B cell (primary cell): ENCODE measurements around the gene AUTS2. TPM values are rescaled to one million over a fixed set of nuclear protein-coding genes. Genes with fewer than 3 reads are reported as not detected.

Source experiments
- ATAC-seq: fragments of 200-7000 bp; cut with Tn5 transposase; one replicate; pipeline ENCODE4 v1.10.0; 2021; ENCODE audit warnings: low read depth, mild to moderate bottlenecking, moderate number of reproducible peaks, moderate library complexity
- CTCF ChIA-PET: fragments of 350-600 bp; sonication (Branson Sonifier 250); formaldehyde crosslinking; loops from one replicate; lab custom pipeline; 2021; ENCODE audit warnings: antibody characterized with exemption, inconsistent platforms; lab: Charles Lee
- POLR2A ChIA-PET: fragments of 350-600 bp; sonication (Branson Sonifier 250); formaldehyde crosslinking; loops from one replicate; lab custom pipeline; 2021; ENCODE audit warnings: antibody characterized with exemption; lab: Charles Lee
- DNase-seq: peaks from one replicate; pipeline ENCODE4 v3.0.0; 2013
- H2AFZ ChIP-seq: 2 replicates; pipeline ENCODE4 v1.6.1; 2012; ENCODE audit warnings: mild to moderate bottlenecking, low read depth, low read length; ENCODE audit not compliant: insufficient read depth, poor library complexity, severe bottlenecking
- H3K27ac ChIP-seq, 2 donors: 1 replicate in 1 of 2; 2 replicates in 1 of 2; pipeline ENCODE4 v1.5.1; 2012 to 2013; ENCODE audit warnings: low read length in 2 of 2, mild to moderate bottlenecking in 2 of 2, moderate library complexity in 1 of 2
- H3K27me3 ChIP-seq, 4 experiments: fragments of 200-600 bp in 1 of 4; sonication (generic) in 1 of 4; replicated peaks in 1 of 4; 1 replicate in 2 of 4; 2 replicates in 2 of 4; pipeline versions ENCODE4 v1.6.1 to v1.7.0; 2013 to 2016; ENCODE audit warnings: low read length in 3 of 4, mild to moderate bottlenecking in 2 of 4, mixed read lengths in 1 of 4, moderate library complexity in 1 of 4; ENCODE audit not compliant: insufficient read depth in 4 of 4, control insufficient read depth in 3 of 4; ENCODE audit errors: control extremely low read depth in 1 of 4
- H3K36me3 ChIP-seq, 2 experiments: replicated peaks in 1 of 2; 1 replicate in 1 of 2; 2 replicates in 1 of 2; pipeline versions ENCODE4 v1.6.1 to v1.7.1; 2013; ENCODE audit warnings: low read length in 1 of 2; ENCODE audit not compliant: insufficient read depth in 2 of 2, control insufficient read depth in 1 of 2; ENCODE audit errors: control extremely low read depth in 1 of 2, extremely low read depth in 1 of 2
- H3K4me1 ChIP-seq, 2 donors: fragments of 200-600 bp in 1 of 2; sonication (generic) in 1 of 2; 1 replicate in 1 of 2; 2 replicates in 1 of 2; pipeline versions ENCODE4 v1.5.1 to v1.6.1; 2013 to 2017; ENCODE audit warnings: low read length in 2 of 2; ENCODE audit not compliant: control insufficient read depth in 2 of 2, insufficient read depth in 2 of 2
- H3K4me2 ChIP-seq: replicated peaks from 2 replicates; pipeline ENCODE3; 2012; ENCODE audit warnings: mild to moderate bottlenecking, low read depth, low read length; ENCODE audit not compliant: poor library complexity, severe bottlenecking
- H3K4me3 ChIP-seq, 5 experiments: fragments of 200-600 bp in 1 of 5; sonication (generic) in 1 of 5; 1 replicate in 3 of 5; 2 replicates in 2 of 5; pipeline versions ENCODE4 v1.5.1 to v1.7.0; 2011 to 2016; ENCODE audit warnings: low read length in 4 of 5, mild to moderate bottlenecking in 4 of 5, low read depth in 2 of 5, control low read depth in 1 of 5, moderate library complexity in 1 of 5; ENCODE audit not compliant: insufficient read depth in 1 of 5; ENCODE audit errors: control extremely low read depth in 1 of 5, extremely low read depth in 1 of 5
- H3K79me2 ChIP-seq: fragments of 200-600 bp; sonication (generic); one replicate; pipeline ENCODE4 v1.6.0; 2016; ENCODE audit warnings: low read length; ENCODE audit not compliant: control insufficient read depth, insufficient read depth
- H3K9ac ChIP-seq: fragments of 200-600 bp; sonication (generic); 2 replicates; pipeline ENCODE4 v1.6.1; 2017; ENCODE audit warnings: mild to moderate bottlenecking, low read length, moderate library complexity
- H3K9me3 ChIP-seq, 3 donors: one replicate each; pipeline versions ENCODE4 v1.6.1 to v1.7.1; 2013; ENCODE audit warnings: low read length in 2 of 3; ENCODE audit not compliant: control insufficient read depth in 2 of 3, insufficient read depth in 1 of 3; ENCODE audit errors: control extremely low read depth in 1 of 3
- H4K20me1 ChIP-seq: 2 replicates; pipeline ENCODE4 v1.6.0; 2012; ENCODE audit warnings: mild to moderate bottlenecking, low read length; ENCODE audit not compliant: insufficient read depth, control insufficient read depth, poor library complexity, severe bottlenecking
- H3K27ac Mint-ChIP-seq: one replicate; pipeline ENCODE4 v1.8.0; 2021; ENCODE audit warnings: mixed read lengths
- H3K27me3 Mint-ChIP-seq: one replicate; pipeline ENCODE4 v1.8.0; 2021; ENCODE audit warnings: mixed read lengths
- H3K4me1 Mint-ChIP-seq: one replicate; pipeline ENCODE4 v1.8.0; 2021; ENCODE audit warnings: mixed read lengths
- H3K4me3 Mint-ChIP-seq: one replicate; pipeline ENCODE4 v1.8.0; 2021; ENCODE audit warnings: mixed read lengths
- H3K9me3 Mint-ChIP-seq: one replicate; pipeline ENCODE4 v1.8.0; 2022; ENCODE audit warnings: mixed read lengths; ENCODE audit not compliant: insufficient read depth
- EZH2 ChIP-seq: IDR thresholded peaks from 2 replicates; pipeline ENCODE4 v1.6.1; 2012; ENCODE audit warnings: borderline replicate concordance, low read depth, mild to moderate bottlenecking, moderate library complexity, low read length; ENCODE audit not compliant: insufficient read depth, poor library complexity, severe bottlenecking
- WGBS: methylation state at CpG from one replicate; pipeline ENCODE4 v1.1.5; 2013; ENCODE audit warnings: missing lambda C conversion rate; ENCODE audit not compliant: insufficient coverage; 5-methylcytosine and 5-hydroxymethylcytosine counted together
- intact Hi-C: fragments of 100-400 bp; cut with micrococcal nuclease; formaldehyde crosslinking; loops from one replicate; pipeline ENCODE4 v1.10.0; 2022
- polyA plus RNA-seq: library from polyadenylated mRNA; depleted of rRNA; stranded (reverse); fragments of >200 nt; gene quantifications from 2 replicates; pipeline ENCODE4 v1.2.3, GENCODE V29; 2012
- total RNA-seq, 2 donors: library from RNA; stranded (reverse); fragments of 120-200 nt in 1 of 2; gene quantifications; 1 replicate in 1 of 2; 2 replicates in 1 of 2; pipeline versions ENCODE4 v1.2.3 to v1.2.4, GENCODE V29; 2013 to 2022
- TF ChIP-seq, protein P1 (sequence below): fragments of 200-600 bp; IDR thresholded peaks from one replicate; pipeline ENCODE4 v1.8.0; 2022; ENCODE audit warnings: antibody characterized with exemption, mild to moderate bottlenecking

Gene AUTS2
- total and polyA plus RNA-seq, 2 donors (not counting 1 experiment from before 2014, with no cell fraction given) = 22.3 to 35.0 TPM

GRCh38 chr7:69778138-69778537, 179.9 kb downstream of the AUTS2 start:
- DNase-seq (no peak), ATAC-seq (no peak)
- no peak overlapping the region for H3K4me3 ChIP-seq
- no peaks in the 10 kb centered on the region for H4K20me1 ChIP-seq
- no peak overlapping the region for H3K27ac Mint-ChIP-seq
- H3K9me3 ChIP-seq = no peaks in the 10 kb centered on the region
- peaks cover 6% of the 10 kb centered on the region for H3K79me2 ChIP-seq
- ChIA-PET CTCF (no interaction called here), POLR2A (no interaction called here)
- no peak overlapping the region for H2AFZ ChIP-seq
- no peak for TF ChIP-seq EZH2
- TF ChIP-seq, protein P1, sequence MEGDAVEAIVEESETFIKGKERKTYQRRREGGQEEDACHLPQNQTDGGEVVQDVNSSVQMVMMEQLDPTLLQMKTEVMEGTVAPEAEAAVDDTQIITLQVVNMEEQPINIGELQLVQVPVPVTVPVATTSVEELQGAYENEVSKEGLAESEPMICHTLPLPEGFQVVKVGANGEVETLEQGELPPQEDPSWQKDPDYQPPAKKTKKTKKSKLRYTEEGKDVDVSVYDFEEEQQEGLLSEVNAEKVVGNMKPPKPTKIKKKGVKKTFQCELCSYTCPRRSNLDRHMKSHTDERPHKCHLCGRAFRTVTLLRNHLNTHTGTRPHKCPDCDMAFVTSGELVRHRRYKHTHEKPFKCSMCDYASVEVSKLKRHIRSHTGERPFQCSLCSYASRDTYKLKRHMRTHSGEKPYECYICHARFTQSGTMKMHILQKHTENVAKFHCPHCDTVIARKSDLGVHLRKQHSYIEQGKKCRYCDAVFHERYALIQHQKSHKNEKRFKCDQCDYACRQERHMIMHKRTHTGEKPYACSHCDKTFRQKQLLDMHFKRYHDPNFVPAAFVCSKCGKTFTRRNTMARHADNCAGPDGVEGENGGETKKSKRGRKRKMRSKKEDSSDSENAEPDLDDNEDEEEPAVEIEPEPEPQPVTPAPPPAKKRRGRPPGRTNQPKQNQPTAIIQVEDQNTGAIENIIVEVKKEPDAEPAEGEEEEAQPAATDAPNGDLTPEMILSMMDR = no peak
- no peak overlapping the region for H3K4me3 Mint-ChIP-seq
- intact Hi-C loops = no loop called here
- H3K27me3 ChIP-seq = no peaks in the 10 kb centered on the region
- H3K4me1 Mint-ChIP-seq = peaks cover 2% of the 10 kb centered on the region
- H3K27me3 Mint-ChIP-seq = no peaks in the 10 kb centered on the region
- H3K4me2 ChIP-seq = no peak overlapping the region
- H3K4me1 ChIP-seq = no peaks in the 10 kb centered on the region
- no peak overlapping the region for H3K9ac ChIP-seq
- H3K27ac ChIP-seq = no peak overlapping the region
- no peaks in the 10 kb centered on the region for H3K36me3 ChIP-seq
- no peaks in the 10 kb centered on the region for H3K9me3 Mint-ChIP-seq

DNA sequence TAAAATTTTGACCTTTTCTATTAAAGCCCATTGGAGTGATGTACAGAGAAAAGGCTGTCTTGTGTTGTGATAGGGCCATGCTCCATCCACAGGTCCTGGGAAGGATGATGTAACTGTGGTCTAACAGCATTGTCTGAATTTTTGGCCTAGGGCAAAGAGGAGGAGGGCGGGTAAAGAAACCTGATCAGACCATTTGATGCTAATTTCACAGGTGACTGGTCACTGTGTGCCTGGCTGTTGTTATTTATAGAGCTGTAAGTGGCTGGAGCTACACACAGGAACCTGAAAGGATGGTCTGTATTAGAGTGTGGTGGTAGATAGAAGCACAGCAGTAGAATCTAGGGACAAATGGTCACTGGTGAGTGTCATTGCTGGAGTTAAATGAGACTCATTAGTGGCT, 182.1 kb downstream of the AUTS2 start:
- Histone ChIP-seq H3K4me2 (no peak overlapping the region), H3K9ac (no peak overlapping the region), H3K27ac (no peak overlapping the region), H3K27me3 (no peaks in the 10 kb centered on the region), H4K20me1 (no peaks in the 10 kb centered on the region), H3K4me1 (no peaks in the 10 kb centered on the region), H3K36me3 (no peaks in the 10 kb centered on the region), H3K4me3 (no peak overlapping the region), H3K9me3 (no peaks in the 10 kb centered on the region), H3K79me2 (peaks cover 12% of the 10 kb centered on the region), H2AFZ (no peak overlapping the region)
- intact Hi-C loops = no loop called here
- no peaks in the 10 kb centered on the region for H3K4me1 Mint-ChIP-seq
- CTCF ChIA-PET = no interaction called here
- POLR2A ChIA-PET = no interaction called here
- TF ChIP-seq, protein P1 = no peak
- TF ChIP-seq EZH2 = no peak
- no peaks in the 10 kb centered on the region for H3K9me3 Mint-ChIP-seq
- no peaks in the 10 kb centered on the region for H3K27me3 Mint-ChIP-seq
- ATAC-seq (no peak), DNase-seq (no peak)
- 100% methylated on average over 1 of the region's 1 CpG for WGBS
- no peak overlapping the region for H3K4me3 Mint-ChIP-seq
- H3K27ac Mint-ChIP-seq = no peak overlapping the region
